HL-60 (cell line): Measurements from ENCODE around the gene ZBTB46.

ENCODE experiments used
- DNase-seq, 2 experiments: peaks; one replicate each; pipeline ENCODE4 v3.0.0-alpha.2; 2010 to 2020; ENCODE audit warnings: low read depth in 1 of 2, low spot score in 1 of 2
- H3K27ac ChIP-seq: fragments of 250-450 bp; sonication (Bioruptor Pico); replicated peaks from 2 replicates; pipeline ENCODE4 v1.5.1; 2020; ENCODE audit warnings: mild to moderate bottlenecking, moderate library complexity
- H3K27me3 ChIP-seq: fragments of 250-450 bp; sonication (Bioruptor Pico); 2 replicates; pipeline ENCODE4 v1.5.1; 2021; ENCODE audit warnings: mild to moderate bottlenecking, moderate library complexity; ENCODE audit not compliant: insufficient read depth, poor library complexity, severe bottlenecking
- H3K4me3 ChIP-seq: replicated peaks from 2 replicates; pipeline ENCODE4 v1.5.1; 2011; ENCODE audit warnings: mild to moderate bottlenecking, control low read depth, low read length; ENCODE audit not compliant: insufficient read depth
- CTCF ChIP-seq: IDR thresholded peaks from one replicate; pipeline ENCODE4 v1.5.1; 2011; ENCODE audit warnings: low read length, control low read depth, inconsistent platforms; ENCODE audit not compliant: insufficient read depth
- GABPA ChIP-seq: IDR thresholded peaks from 2 replicates; pipeline ENCODE4 v1.6.1; 2012; ENCODE audit warnings: low read depth
- POLR2AphosphoS5 ChIP-seq: IDR thresholded peaks from 2 replicates; pipeline ENCODE4 v1.6.1; 2012; ENCODE audit warnings: low read depth
- REST ChIP-seq: IDR thresholded peaks from 2 replicates; pipeline ENCODE4 v1.6.1; 2012; ENCODE audit warnings: low read depth; ENCODE audit not compliant: insufficient replicate concordance
- SPI1 ChIP-seq: IDR thresholded peaks from 2 replicates; pipeline ENCODE4 v1.6.1; 2012; ENCODE audit warnings: low read depth, mild to moderate bottlenecking, borderline replicate concordance

The ZBTB46 gene

GRCh38 chr20:63697868-63698545 lies 133.1 kb downstream of the ZBTB46 start:
- Histone ChIP-seq H3K4me3 (no peak overlapping the region), H3K27ac (no peak overlapping the region), H3K27me3 (no peaks in the 10 kb centered on the region)
- no peak for DNase-seq
- TF ChIP-seq GABPA: no peak
- peak; percentile 44; the same call in 1 of the 2 replicates for TF ChIP-seq POLR2AphosphoS5
- TF ChIP-seq REST: no peak
- TF ChIP-seq SPI1: no peak
- TF ChIP-seq CTCF: no peak

- H3K27me3 ChIP-seq: no peaks in the 10 kb centered on the region
- TF ChIP-seq POLR2AphosphoS5 (no peak), SPI1 (no peak), REST (no peak), GABPA (no peak), CTCF (no peak)
- H3K4me3 ChIP-seq: no peak overlapping the region
- no peak overlapping the region for H3K27ac ChIP-seq
- DNase-seq: no peak
These were observed 133.7 kb downstream of the ZBTB46 start for GRCh38 chr20:63697357-63697867.

GRCh38 chr20:63696628-63697356 lies 134.3 kb downstream of the ZBTB46 start, which contains the start of gene TNFRSF6B:
TSS of gene TNFRSF6B (plus strand) at chr20:63696652. CDS start at chr20:63696768, 116 bp downstream.
- TF ChIP-seq REST (no peak), POLR2AphosphoS5 (0 out of 2 replicates have a peak, but pooled peaks have one; percentile 13)
- DNase-seq: no peak
- no peak within 1 kb of the TSS for H3K4me3 ChIP-seq
- H3K27me3 ChIP-seq: no peaks in the 10 kb centered on the region
- no peak within 1 kb of the TSS for H3K27ac ChIP-seq
